Breast epithelium (tissue), 4 donors: ENCODE data around the gene ECHS1. TPM values are rescaled to one million over a fixed set of nuclear protein-coding genes. Genes with fewer than 3 reads are reported as not detected.

Source experiments
- DNase-seq, 2 donors: peaks; one replicate each; pipeline ENCODE4 v3.0.0-alpha.2; 2019; ENCODE audit warnings: low spot score in 2 of 2
- H3K27ac ChIP-seq, 2 donors: fragments of 200-600 bp; sonication (generic) in 1 of 2; one replicate each; pipeline ENCODE4 v1.5.1; 2016 to 2019; ENCODE audit warnings: mild to moderate bottlenecking in 1 of 2
- H3K27me3 ChIP-seq, 2 donors: fragments of 200-600 bp; sonication (generic) in 1 of 2; one replicate each; pipeline versions ENCODE4 v1.5.1 to v1.6.0; 2017 to 2019; ENCODE audit warnings: control low read depth in 1 of 2, mild to moderate bottlenecking in 1 of 2
- H3K36me3 ChIP-seq: fragments of 200-600 bp; one replicate; pipeline ENCODE4 v1.5.1; 2019
- H3K4me1 ChIP-seq, 2 donors: fragments of 200-600 bp; sonication (generic); one replicate each; pipeline ENCODE4 v1.5.1; 2016 to 2019; ENCODE audit warnings: control low read depth in 1 of 2
- H3K4me3 ChIP-seq, 3 donors: fragments of 200-600 bp; sonication (generic); 1 replicate in 2 of 3; 2 replicates in 1 of 3; pipeline ENCODE4 v1.5.1; 2016 to 2019; ENCODE audit warnings: mild to moderate bottlenecking in 3 of 3, moderate library complexity in 2 of 3
- H3K9me3 ChIP-seq, 2 donors: fragments of 200-600 bp; sonication (generic) in 1 of 2; one replicate each; pipeline ENCODE4 v1.5.1; 2016 to 2019; ENCODE audit warnings: control low read depth in 1 of 2
- POLR2A ChIP-seq: fragments of 450-650 bp; IDR thresholded peaks from one replicate; pipeline ENCODE4 v1.6.1; 2016; ENCODE audit warnings: antibody characterized with exemption, mild to moderate bottlenecking, moderate library complexity
- POLR2AphosphoS5 ChIP-seq, 3 donors: sonication (generic); formaldehyde crosslinking; IDR thresholded peaks; one replicate each; pipeline ENCODE4 v1.6.1; 2017; ENCODE audit warnings: antibody characterized with exemption in 3 of 3
- intact Hi-C: fragments of 100-400 bp; cut with DNase I; formaldehyde crosslinking; loops from one replicate; pipeline ENCODE4 v1.15.1; 2023; ENCODE audit warnings: low total_unique reads
- total RNA-seq, 3 donors: library from RNA; depleted of rRNA; stranded (reverse); fragments of >200 nt; gene quantifications; one replicate each; pipeline ENCODE4 v1.1.0, GENCODE V29; 2016
- TF ChIP-seq, protein P1 (sequence below), 3 donors: fragments of 450-650 bp; IDR thresholded peaks; one replicate each; pipeline ENCODE4 v1.5.1; 2016 to 2017; ENCODE audit warnings: antibody characterized with exemption in 3 of 3, mild to moderate bottlenecking in 3 of 3, moderate library complexity in 3 of 3

Gene ECHS1
- total RNA-seq, 3 donors from 2014 or later, result 71.8 to 165 (median 84.2) TPM

DNA sequence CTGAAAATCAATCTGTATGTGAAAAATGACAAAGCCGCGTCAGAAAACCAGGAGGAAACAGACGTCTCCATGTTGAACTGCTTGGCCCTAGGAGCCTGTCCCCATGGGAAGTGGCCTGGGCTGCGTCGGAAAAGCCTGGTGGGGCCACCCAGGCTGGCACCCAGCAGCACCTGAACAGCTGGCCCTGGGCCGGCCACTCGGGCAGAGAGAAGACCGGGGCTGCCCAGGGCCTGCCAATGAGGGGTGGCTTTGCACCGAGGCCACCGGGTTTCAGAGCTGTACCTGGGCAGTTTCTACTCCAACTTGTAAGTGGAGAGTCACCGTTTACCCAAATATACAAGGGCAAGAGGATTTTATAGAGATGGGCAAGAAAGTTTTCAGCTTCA is 14.2 kb downstream of the ECHS1 start:
- Histone ChIP-seq H3K27me3 (no peaks in the 10 kb centered on the region), H3K27ac (peak overlapping the region in 1 of 2 donors; percentile 79), H3K36me3 (no peaks in the 10 kb centered on the region), H3K4me3 (no peak overlapping the region), H3K9me3 (no peaks in the 10 kb centered on the region), H3K4me1 (peaks cover 0 to 4% of the 10 kb centered on the region in 2 donors)
- DNase-seq, result no peak
- TF ChIP-seq POLR2AphosphoS5 (IDR thresholded peaks at IDR 0.05), result no peak
- TF ChIP-seq, protein P1, sequence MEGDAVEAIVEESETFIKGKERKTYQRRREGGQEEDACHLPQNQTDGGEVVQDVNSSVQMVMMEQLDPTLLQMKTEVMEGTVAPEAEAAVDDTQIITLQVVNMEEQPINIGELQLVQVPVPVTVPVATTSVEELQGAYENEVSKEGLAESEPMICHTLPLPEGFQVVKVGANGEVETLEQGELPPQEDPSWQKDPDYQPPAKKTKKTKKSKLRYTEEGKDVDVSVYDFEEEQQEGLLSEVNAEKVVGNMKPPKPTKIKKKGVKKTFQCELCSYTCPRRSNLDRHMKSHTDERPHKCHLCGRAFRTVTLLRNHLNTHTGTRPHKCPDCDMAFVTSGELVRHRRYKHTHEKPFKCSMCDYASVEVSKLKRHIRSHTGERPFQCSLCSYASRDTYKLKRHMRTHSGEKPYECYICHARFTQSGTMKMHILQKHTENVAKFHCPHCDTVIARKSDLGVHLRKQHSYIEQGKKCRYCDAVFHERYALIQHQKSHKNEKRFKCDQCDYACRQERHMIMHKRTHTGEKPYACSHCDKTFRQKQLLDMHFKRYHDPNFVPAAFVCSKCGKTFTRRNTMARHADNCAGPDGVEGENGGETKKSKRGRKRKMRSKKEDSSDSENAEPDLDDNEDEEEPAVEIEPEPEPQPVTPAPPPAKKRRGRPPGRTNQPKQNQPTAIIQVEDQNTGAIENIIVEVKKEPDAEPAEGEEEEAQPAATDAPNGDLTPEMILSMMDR (IDR thresholded peaks at IDR 0.05), result no peak
- no peak for TF ChIP-seq POLR2A
- intact Hi-C loops, result no loop called here

DNA sequence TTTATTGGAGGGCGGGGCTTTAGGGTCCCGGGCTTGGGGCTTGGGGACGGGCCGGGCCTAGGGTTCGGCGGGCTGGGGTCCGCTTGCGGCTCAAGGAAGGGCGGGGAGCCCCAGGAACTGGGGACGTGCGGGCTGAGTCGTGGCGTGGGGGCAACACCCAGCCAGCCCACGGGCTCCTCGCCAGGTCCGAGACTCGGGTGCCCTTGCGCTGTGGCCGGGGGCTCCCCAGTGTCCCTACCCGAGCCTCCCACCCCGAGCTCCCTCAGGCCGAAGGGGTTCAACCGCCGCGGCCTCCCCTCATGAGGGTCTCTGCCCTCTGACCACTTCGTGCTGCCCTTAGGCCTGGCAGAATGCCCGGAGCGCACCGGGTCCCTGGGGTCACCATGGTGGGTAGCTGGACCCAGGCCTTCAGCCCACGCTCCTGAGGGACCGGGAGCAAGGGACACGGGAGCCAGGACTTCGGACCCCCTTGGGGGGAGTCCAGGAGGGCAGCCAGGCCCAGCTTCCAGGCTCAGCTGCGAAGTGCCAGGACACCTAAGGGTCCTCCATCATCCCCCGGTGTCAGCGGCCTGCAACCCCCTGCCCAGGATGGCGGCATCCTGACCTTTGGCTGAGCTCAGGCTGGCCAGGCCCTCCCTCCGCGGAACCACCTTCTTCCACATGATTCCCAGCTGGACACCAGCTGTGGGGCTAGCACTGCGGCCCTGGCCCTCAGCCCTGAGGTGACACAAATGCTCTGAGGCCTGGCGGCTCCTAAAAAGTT is 14.8 kb downstream of the ECHS1 start:
- H3K9me3 ChIP-seq, result no peaks in the 10 kb centered on the region
- H3K4me3 ChIP-seq, result peak overlapping the region; percentile 67 to 76 (median 72)
- no peaks in the 10 kb centered on the region for H3K27me3 ChIP-seq
- peak overlapping the region; percentile 17 to 79 for H3K27ac ChIP-seq
- intact Hi-C loops, result no loop called here
- TF ChIP-seq, protein P1 (IDR thresholded peaks at IDR 0.05), result no peak
- TF ChIP-seq POLR2AphosphoS5 (IDR thresholded peaks at IDR 0.05) (no peak), POLR2A (no peak)
- H3K4me1 ChIP-seq, result peaks cover 0 to 4% of the 10 kb centered on the region in 2 donors
- no peaks in the 10 kb centered on the region for H3K36me3 ChIP-seq
- DNase-seq, result no peak

DNA sequence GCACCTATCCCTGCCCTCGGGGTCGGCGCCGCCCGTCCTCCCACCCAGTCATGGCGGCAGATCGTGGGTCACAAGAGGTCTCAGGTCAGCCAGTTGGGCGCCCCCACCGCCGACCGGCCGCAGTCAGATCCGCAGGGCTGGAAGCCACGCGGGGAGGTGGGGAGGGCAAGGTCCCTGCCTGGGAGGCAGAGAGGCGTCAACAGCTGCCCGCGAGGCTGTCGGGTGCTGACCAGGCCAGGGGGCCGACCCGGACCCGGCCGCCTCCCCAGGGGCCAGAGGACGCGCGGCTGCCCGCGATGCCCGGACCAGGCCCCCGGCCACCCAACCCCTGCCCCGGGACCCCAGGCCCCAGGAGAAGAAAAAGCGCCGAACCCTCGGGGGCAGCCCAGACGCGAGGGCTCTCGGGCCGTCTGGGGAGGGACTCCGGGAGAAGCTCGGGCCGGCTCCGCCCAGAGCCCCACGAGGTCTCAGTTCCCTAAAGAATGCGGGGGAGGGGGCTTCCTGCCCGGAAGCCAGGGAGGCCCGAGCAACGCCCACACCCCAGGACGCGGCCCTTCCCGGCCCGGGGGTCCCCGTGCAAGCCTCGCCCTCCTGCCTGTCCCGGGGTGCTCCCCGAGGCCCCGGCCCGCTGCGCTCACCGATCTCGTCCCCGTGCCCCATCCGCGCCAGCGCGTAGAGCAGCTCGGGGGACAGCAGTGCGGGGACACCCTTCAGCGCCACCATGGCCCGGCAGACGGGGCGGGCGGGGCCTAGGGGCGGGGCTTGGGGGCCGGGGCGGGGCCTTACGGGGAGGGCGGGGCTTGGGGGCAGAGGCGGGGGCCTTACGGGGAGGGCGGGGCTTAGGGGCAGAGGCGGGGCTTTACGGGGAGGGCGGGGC is 15.6 kb downstream of the ECHS1 start, which contains the start of gene FUOM:
FUOM (minus strand) TSS at position 735 of the 877 bp plus-strand sequence; CDS start at position 723, 12 bp downstream.
- Histone ChIP-seq H3K9me3 (no peaks in the 10 kb centered on the region), H3K4me3 (peak within 1 kb of the TSS; percentile 67 to 76 (median 72)), H3K27me3 (no peaks in the 10 kb centered on the region), H3K27ac (peak within 1 kb of the TSS; percentile 57 to 79), H3K4me1 (peaks cover 0 to 4% of the 10 kb centered on the region in 2 donors), H3K36me3 (no peaks in the 10 kb centered on the region)
- DNase-seq, result no peak
- intact Hi-C loops, result loop anchor here (2.0 kb wide), 1 partner anchor 21 kb away; the partner anchor contains the start of gene PAOX
- TF ChIP-seq, protein P1 (IDR thresholded peaks at IDR 0.05), result no peak
- TF ChIP-seq POLR2AphosphoS5 (IDR thresholded peaks at IDR 0.05) (no peak), POLR2A (no peak)

DNA sequence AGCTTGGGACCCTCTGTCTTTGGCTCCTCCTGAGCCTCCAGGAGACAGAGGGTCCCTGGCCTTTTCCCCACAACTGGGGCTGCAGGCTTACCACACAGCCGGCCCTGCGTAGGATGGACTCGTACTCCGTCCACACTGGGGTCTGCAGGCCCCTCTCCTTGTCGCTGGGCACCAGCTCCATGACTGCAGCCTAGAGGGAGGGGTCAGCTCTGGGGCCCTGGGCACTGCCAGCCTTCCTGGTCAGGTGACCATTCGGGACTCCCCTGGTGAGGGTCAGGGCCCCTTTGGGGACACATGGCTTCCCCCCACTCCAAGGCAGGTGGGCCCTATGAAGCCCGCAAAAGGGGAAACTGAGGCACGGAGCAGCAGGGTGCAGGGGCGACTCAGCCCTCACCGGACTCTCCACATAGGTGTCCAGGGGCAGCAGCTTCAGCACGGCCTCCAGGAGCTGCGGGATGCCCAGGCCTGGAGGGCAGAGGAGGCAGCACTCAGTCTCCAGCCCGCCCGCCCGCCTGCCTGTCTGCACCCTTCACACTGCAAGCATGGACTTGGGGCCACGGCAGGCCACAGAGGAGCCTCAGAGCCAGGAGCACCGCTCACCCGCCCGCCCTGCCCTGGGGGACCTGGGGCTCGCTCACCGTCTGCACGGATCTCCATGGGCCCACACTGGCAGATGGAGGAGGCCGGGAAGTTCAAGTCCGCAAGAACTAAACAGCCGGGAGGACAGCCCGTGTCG is 16.4 kb downstream of the ECHS1 start:
- Histone ChIP-seq H3K27me3 (no peaks in the 10 kb centered on the region), H3K4me3 (peak overlapping the region; percentile 67 to 76 (median 72)), H3K4me1 (peaks cover 0 to 4% of the 10 kb centered on the region in 2 donors), H3K27ac (no peak overlapping the region), H3K36me3 (no peaks in the 10 kb centered on the region), H3K9me3 (no peaks in the 10 kb centered on the region)
- intact Hi-C loops, result loop anchor here (2.0 kb wide), 1 partner anchor 22 kb away; the partner anchor contains the start of gene PAOX
- TF ChIP-seq POLR2A (no peak), POLR2AphosphoS5 (IDR thresholded peaks at IDR 0.05) (no peak)
- no peak for DNase-seq

DNA sequence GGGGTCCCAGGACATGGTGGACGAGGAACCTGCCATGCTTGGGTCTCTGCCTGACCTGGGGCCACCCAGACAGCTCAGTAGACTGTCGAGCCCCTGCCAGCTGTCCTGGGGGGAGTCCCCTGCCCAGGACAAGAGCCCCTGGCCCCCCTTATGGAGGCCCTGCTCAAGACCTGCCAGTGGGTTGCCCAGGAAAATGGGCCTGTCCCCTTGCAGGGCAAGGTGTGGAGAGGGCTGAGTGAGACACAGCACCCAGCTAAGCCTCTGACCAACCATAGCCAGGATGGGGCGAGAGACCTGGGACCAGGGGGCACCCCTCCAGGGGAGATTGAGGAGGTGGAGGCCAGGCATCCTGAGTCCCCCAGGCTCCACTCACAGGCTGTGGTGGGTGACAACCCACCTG is 17.2 kb downstream of the ECHS1 start:
- DNase-seq, result no peak
- Histone ChIP-seq H3K4me3 (peak overlapping the region in 1 of 3 donors; percentile 76), H3K27ac (no peak overlapping the region), H3K4me1 (peaks cover 0 to 4% of the 10 kb centered on the region in 2 donors), H3K27me3 (no peaks in the 10 kb centered on the region), H3K36me3 (no peaks in the 10 kb centered on the region), H3K9me3 (no peaks in the 10 kb centered on the region)
- intact Hi-C loops, result loop anchor here (2.0 kb wide), 1 partner anchor 23 kb away; the partner anchor contains the start of gene PAOX
- no peak for TF ChIP-seq POLR2AphosphoS5 (IDR thresholded peaks at IDR 0.05)
- TF ChIP-seq POLR2A, result no peak
- TF ChIP-seq, protein P1 (IDR thresholded peaks at IDR 0.05), result no peak
